NAMALWA (cell line): ENCODE results near the gene SLC22A23.
A peak's percentile ranks its signal among the peaks of the same experiment; 100 is the strongest.

Source experiments
- DNase-seq: peaks from one replicate; pipeline ENCODE4 v3.0.0-alpha.2; 2015; ENCODE audit warnings: low spot score

The SLC22A23 gene

GRCh38 chr6:3369985-3370360, 86.9 kb downstream of the SLC22A23 start:
- no peak for DNase-seq

- no peak for DNase-seq
Observed at GRCh38 chr6:3368685-3369084, 88.2 kb downstream of the SLC22A23 start.

GRCh38 chr6:3367630-3368029, 89.2 kb downstream of the SLC22A23 start:
- no peak for DNase-seq

GRCh38 chr6:3366596-3367413, 90.0 kb downstream of the SLC22A23 start:
- no peak for DNase-seq

GRCh38 chr6:3364391-3364790, 92.5 kb downstream of the SLC22A23 start:
- no peak for DNase-seq

- DNase-seq = no peak
Observed at GRCh38 chr6:3363296-3364025, 93.4 kb downstream of the SLC22A23 start.

- no peak for DNase-seq
Observed at GRCh38 chr6:3361312-3362037, 95.4 kb downstream of the SLC22A23 start.

- no peak for DNase-seq
Observed at GRCh38 chr6:3360727-3361045, 96.2 kb downstream of the SLC22A23 start.

- DNase-seq = no peak
Observed at GRCh38 chr6:3359973-3360726, 96.7 kb downstream of the SLC22A23 start.

GRCh38 chr6:3359101-3359752, 97.6 kb downstream of the SLC22A23 start:
- no peak for DNase-seq

- DNase-seq = no peak
Observed at GRCh38 chr6:3358413-3359100, 98.3 kb downstream of the SLC22A23 start.

- DNase-seq = no peak
Observed at GRCh38 chr6:3357678-3358077, 99.2 kb downstream of the SLC22A23 start.

- no peak for DNase-seq
Observed at GRCh38 chr6:3356824-3357420, 99.9 kb downstream of the SLC22A23 start.

- peak; percentile 94 for DNase-seq
Observed at GRCh38 chr6:3356056-3356823, 100.6 kb downstream of the SLC22A23 start.

- DNase-seq = peak; percentile 13
Observed at GRCh38 chr6:3355358-3356055, 101.3 kb downstream of the SLC22A23 start.

GRCh38 chr6:3355011-3355357, 101.9 kb downstream of the SLC22A23 start:
- no peak for DNase-seq

- DNase-seq = no peak
Observed at GRCh38 chr6:3353939-3354338, 102.9 kb downstream of the SLC22A23 start.

- no peak for DNase-seq
Observed at GRCh38 chr6:3353213-3353903, 103.5 kb downstream of the SLC22A23 start.

- DNase-seq = no peak
Observed at GRCh38 chr6:3352678-3353077, 104.2 kb downstream of the SLC22A23 start.
